Measurements from ENCODE around the gene NSMCE1. TPM values are rescaled to one million over a fixed set of nuclear protein-coding genes. Genes with fewer than 3 reads are reported as not detected.
A peak's percentile ranks its signal among the peaks of the same experiment; 100 is the strongest.

NSMCE1 gene
- total RNA-seq, 1 donor from 2014 or later, result 25.8 TPM

GRCh38 chr16:27235055-27235937 is 33.3 kb downstream of the NSMCE1 start:
- H3K36me3 Mint-ChIP-seq, result no peaks in the 10 kb centered on the region
- no peaks in the 10 kb centered on the region for H3K9me3 Mint-ChIP-seq
- peak in 1 of 2 experiments; percentile 52 for DNase-seq (ENCODE audit: low spot score in 2 of 2, unreplicated experiment in 2 of 2)
- TF ChIP-seq, protein P1, sequence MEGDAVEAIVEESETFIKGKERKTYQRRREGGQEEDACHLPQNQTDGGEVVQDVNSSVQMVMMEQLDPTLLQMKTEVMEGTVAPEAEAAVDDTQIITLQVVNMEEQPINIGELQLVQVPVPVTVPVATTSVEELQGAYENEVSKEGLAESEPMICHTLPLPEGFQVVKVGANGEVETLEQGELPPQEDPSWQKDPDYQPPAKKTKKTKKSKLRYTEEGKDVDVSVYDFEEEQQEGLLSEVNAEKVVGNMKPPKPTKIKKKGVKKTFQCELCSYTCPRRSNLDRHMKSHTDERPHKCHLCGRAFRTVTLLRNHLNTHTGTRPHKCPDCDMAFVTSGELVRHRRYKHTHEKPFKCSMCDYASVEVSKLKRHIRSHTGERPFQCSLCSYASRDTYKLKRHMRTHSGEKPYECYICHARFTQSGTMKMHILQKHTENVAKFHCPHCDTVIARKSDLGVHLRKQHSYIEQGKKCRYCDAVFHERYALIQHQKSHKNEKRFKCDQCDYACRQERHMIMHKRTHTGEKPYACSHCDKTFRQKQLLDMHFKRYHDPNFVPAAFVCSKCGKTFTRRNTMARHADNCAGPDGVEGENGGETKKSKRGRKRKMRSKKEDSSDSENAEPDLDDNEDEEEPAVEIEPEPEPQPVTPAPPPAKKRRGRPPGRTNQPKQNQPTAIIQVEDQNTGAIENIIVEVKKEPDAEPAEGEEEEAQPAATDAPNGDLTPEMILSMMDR (IDR thresholded peaks at IDR 0.05; ENCODE audit: unreplicated experiment), result peak; percentile 31
- no peak overlapping the region for H3K4me3 Mint-ChIP-seq
- H3K27me3 Mint-ChIP-seq (ENCODE audit: low read depth), result no peaks in the 10 kb centered on the region
- peaks cover 37% of the 10 kb centered on the region for H3K4me1 Mint-ChIP-seq
- peak overlapping the region; percentile 54 for H3K27ac Mint-ChIP-seq

- Mint-ChIP-seq H3K4me3 (no peak overlapping the region), H3K4me1 (peaks cover 37% of the 10 kb centered on the region), H3K27me3 (ENCODE audit: low read depth) (no peaks in the 10 kb centered on the region), H3K36me3 (no peaks in the 10 kb centered on the region), H3K27ac (no peak overlapping the region), H3K9me3 (no peaks in the 10 kb centered on the region)
- no peak for DNase-seq (ENCODE audit: low spot score in 2 of 2, unreplicated experiment in 2 of 2)
- TF ChIP-seq, protein P1 (IDR thresholded peaks at IDR 0.05; ENCODE audit: unreplicated experiment), result no peak
These were observed 34.0 kb downstream of the NSMCE1 start for GRCh38 chr16:27234603-27235002.

DNA sequence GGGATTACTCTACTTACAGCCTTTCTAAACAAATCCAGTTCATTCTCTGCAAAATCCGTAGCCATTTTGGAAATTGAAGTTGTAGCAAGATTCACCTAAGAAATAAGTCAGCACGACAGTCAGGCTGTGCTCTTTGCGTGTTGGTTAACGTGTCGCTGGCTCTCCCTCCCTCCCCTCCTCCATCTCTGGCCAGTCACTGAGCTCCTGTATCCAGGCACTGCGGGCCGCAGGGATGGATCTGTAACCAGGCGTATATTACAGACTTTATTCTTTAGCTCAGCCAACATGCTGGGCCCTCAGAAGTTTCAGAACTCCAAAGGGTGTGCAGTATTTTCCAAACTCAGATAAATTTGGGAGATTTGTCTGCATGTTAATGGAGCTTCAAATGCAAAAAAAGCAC is 34.4 kb downstream of the NSMCE1 start:
- H3K27me3 Mint-ChIP-seq (ENCODE audit: low read depth), result no peaks in the 10 kb centered on the region
- H3K4me3 Mint-ChIP-seq, result no peak overlapping the region
- no peaks in the 10 kb centered on the region for H3K36me3 Mint-ChIP-seq
- H3K27ac Mint-ChIP-seq, result no peak overlapping the region
- H3K9me3 Mint-ChIP-seq, result no peaks in the 10 kb centered on the region
- H3K4me1 Mint-ChIP-seq, result peaks cover 38% of the 10 kb centered on the region
- no peak for DNase-seq (ENCODE audit: low spot score in 2 of 2, unreplicated experiment in 2 of 2)
- TF ChIP-seq, protein P1 (IDR thresholded peaks at IDR 0.05; ENCODE audit: unreplicated experiment), result no peak

DNA sequence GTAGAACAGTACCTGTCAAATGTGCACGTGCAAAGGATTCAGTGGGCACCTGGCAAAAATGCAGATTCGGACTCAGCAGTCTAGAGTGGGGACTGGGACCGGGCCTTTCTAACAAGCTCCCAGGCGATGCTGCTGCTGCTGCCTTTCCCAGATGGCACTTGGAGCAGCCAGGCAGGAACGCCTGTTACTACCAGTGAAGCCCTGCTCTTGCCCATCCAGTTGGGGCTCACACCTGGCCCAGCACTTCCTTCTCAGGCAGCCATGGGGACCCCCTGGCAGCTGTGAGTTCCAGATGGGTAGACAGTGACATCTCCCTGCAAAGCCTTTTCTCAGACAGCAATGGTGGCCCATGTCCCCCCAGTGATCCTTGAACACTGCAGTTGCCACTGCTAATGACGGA is 34.8 kb downstream of the NSMCE1 start:
- Mint-ChIP-seq H3K9me3 (no peaks in the 10 kb centered on the region), H3K4me3 (no peak overlapping the region)

DNA sequence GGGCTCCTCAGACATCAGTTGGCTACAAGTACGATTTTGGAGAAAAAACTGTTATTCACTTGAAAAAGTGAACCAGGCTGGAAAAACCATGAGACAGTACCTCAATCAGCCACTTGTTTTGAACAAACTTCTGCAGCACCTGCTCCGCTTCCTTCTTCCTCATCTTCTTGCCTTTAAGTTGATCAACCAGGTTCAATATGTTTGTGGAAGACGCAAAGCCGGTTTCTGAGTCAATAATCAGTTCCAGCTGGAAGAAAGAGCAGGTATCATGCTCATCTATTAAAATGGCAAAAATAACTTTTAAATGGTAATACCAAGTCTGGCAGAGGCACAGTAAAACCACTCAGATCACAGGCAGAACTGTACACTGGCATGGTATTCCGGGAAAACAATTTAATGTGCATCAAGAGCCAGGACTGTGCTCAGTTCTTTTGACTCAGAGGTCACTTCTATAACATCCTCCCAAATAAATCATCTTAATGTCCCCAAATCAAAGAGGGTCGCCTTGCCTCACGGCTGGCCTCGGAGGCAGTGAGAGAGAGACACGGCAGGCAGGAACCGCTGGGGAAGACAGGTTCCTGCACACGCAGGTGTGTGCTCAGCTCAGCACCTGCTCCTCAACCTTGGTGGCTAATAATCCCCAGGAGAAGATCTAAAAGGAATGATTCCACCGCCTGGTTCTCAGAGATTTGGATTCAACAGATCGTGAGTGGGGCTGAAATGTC is 35.5 kb downstream of the NSMCE1 start:
- Mint-ChIP-seq H3K9me3 (no peaks in the 10 kb centered on the region), H3K36me3 (no peaks in the 10 kb centered on the region), H3K27me3 (ENCODE audit: low read depth) (no peaks in the 10 kb centered on the region), H3K4me1 (peaks cover 37% of the 10 kb centered on the region), H3K4me3 (no peak overlapping the region), H3K27ac (peak overlapping the region; percentile 56)
- TF ChIP-seq, protein P1 (IDR thresholded peaks at IDR 0.05; ENCODE audit: unreplicated experiment), result no peak
- DNase-seq (ENCODE audit: low spot score in 2 of 2, unreplicated experiment in 2 of 2), result no peak

More for the DNA sequence above, 34.8 kb downstream of the NSMCE1 start:
- H3K4me1 Mint-ChIP-seq, result peaks cover 41% of the 10 kb centered on the region
- DNase-seq (ENCODE audit: low spot score in 2 of 2, unreplicated experiment in 2 of 2), result no peak
- H3K36me3 Mint-ChIP-seq, result no peaks in the 10 kb centered on the region
- no peaks in the 10 kb centered on the region for H3K27me3 Mint-ChIP-seq (ENCODE audit: low read depth)
- TF ChIP-seq, protein P1 (IDR thresholded peaks at IDR 0.05; ENCODE audit: unreplicated experiment), result no peak
- H3K27ac Mint-ChIP-seq, result no peak overlapping the region

All from mesothelial cell of epicardium (in vitro differentiated cells).